K562 (cell line): ENCODE results near the gene IFI6. TPM values are rescaled to one million over a fixed set of nuclear protein-coding genes. Genes with fewer than 3 reads are reported as not detected.
A peak's percentile ranks its signal among the peaks of the same experiment; 100 is the strongest.

Source experiments
- ATAC-seq: fragments of 200-7000 bp; cut with Tn5 transposase; 3 replicates; pipeline ENCODE4 v1.9.1; 2020; ENCODE audit warnings: moderate library complexity
- BruUV-seq: library from RNA; stranded (reverse); fragments of 400-500 nt; replicated peaks from 2 replicates; lab custom pipeline; 2021; lab: Mats Ljungman, UMichigan
- CTCF ChIA-PET: fragments of 300-600 bp; formaldehyde crosslinking; extraction: SDS; loops from one replicate; lab custom pipeline; 2021; ENCODE audit warnings: low intra/inter-chr PET ratio; lab: Yijun Ruan, JAX
- POLR2A ChIA-PET: fragments of 300-600, 350-650 bp; sonication (Branson Sonifier 250); formaldehyde crosslinking; extraction: SDS; loops from one replicate; lab custom pipeline; 2021; ENCODE audit warnings: antibody characterized with exemption, inconsistent platforms; lab: Yijun Ruan, JAX
- DNase-seq, 4 experiments: peaks; one replicate each; pipeline versions ENCODE4 v3.0.0 to v3.0.0-alpha.2; 2011 to 2018; ENCODE audit warnings: low spot score in 3 of 4, mixed read lengths in 3 of 4; ENCODE audit errors: extremely low read depth in 1 of 4
- FAIRE-seq: peaks from 2 replicates; lab custom pipeline; 2011; peaks lifted over from hg19 to GRCh38; lab: Jason Lieb, UNC
- H2AFZ ChIP-seq: 2 replicates; pipeline ENCODE4 v1.6.0; 2011; ENCODE audit warnings: low read depth, low read length, control low read depth, inconsistent platforms
- H3K27ac ChIP-seq: fragments of 200-600 bp; 3 replicates; pipeline ENCODE4 v1.8.0; 2011; ENCODE audit warnings: low read depth, mild to moderate bottlenecking, control low read depth, inconsistent platforms, low read length, moderate library complexity, mixed read lengths; ENCODE audit errors: extremely low read depth
- H3K27me3 ChIP-seq, 2 experiments: fragments of 300-600 bp in 1 of 2; 2 replicates in 1 of 2; 3 replicates in 1 of 2; pipeline versions ENCODE4 v1.6.0 to v1.8.0; 2011; ENCODE audit warnings: inconsistent platforms in 2 of 2, low read length in 2 of 2, mild to moderate bottlenecking in 1 of 2, mixed read lengths in 1 of 2, moderate library complexity in 1 of 2; ENCODE audit not compliant: control insufficient read depth in 2 of 2, insufficient read depth in 2 of 2
- H3K36me3 ChIP-seq: fragments of 300-600 bp; 3 replicates; pipeline ENCODE4 v1.8.0; 2011; ENCODE audit warnings: mild to moderate bottlenecking, low read length, inconsistent platforms; ENCODE audit not compliant: control insufficient read depth, insufficient read depth
- H3K4me1 ChIP-seq, 2 experiments: fragments of 200-600 bp in 1 of 2; replicated peaks in 1 of 2; 2 replicates in 1 of 2; 3 replicates in 1 of 2; pipeline versions ENCODE4 v1.5.1 to v1.8.0; 2011; ENCODE audit warnings: inconsistent platforms in 2 of 2, low read length in 2 of 2, mild to moderate bottlenecking in 1 of 2, mixed read lengths in 1 of 2, moderate library complexity in 1 of 2; ENCODE audit not compliant: control insufficient read depth in 2 of 2, insufficient read depth in 2 of 2
- H3K4me2 ChIP-seq: 2 replicates; pipeline ENCODE4 v1.6.1; 2011; ENCODE audit warnings: low read length, control low read depth, inconsistent platforms, mixed read lengths; ENCODE audit not compliant: insufficient read depth
- H3K4me3 ChIP-seq: fragments of 200-600 bp; sonication (generic), shearing (Covaris generic); 2 replicates; pipeline ENCODE4 v1.5.1; 2016; ENCODE audit warnings: control low read depth, inconsistent platforms
- H3K79me2 ChIP-seq: fragments of 200-600 bp; 3 replicates; pipeline ENCODE4 v1.8.0; 2011; ENCODE audit warnings: low read length, inconsistent platforms; ENCODE audit not compliant: control insufficient read depth, insufficient read depth
- H3K9ac ChIP-seq, 2 experiments: 2 replicates each; pipeline versions ENCODE4 v1.6.0 to v1.6.1; 2011; ENCODE audit warnings: low read depth in 2 of 2, low read length in 2 of 2, control low read depth in 1 of 2, inconsistent platforms in 1 of 2, mild to moderate bottlenecking in 1 of 2, mixed read lengths in 1 of 2; ENCODE audit not compliant: insufficient read depth in 1 of 2
- H3K9me1 ChIP-seq: one replicate; pipeline ENCODE4 v1.6.0; 2011; ENCODE audit warnings: inconsistent platforms, mild to moderate bottlenecking, low read length, moderate library complexity; ENCODE audit not compliant: control insufficient read depth, insufficient read depth
- H3K9me3 ChIP-seq: replicated peaks from 2 replicates; pipeline ENCODE4 v1.5.1; 2011; ENCODE audit warnings: low read depth, low read length, inconsistent platforms; ENCODE audit not compliant: control insufficient read depth, insufficient read depth
- H4K20me1 ChIP-seq: replicated peaks from 2 replicates; pipeline ENCODE4 v1.6.1; 2011; ENCODE audit warnings: low read length, inconsistent platforms, mixed read lengths; ENCODE audit not compliant: control insufficient read depth, insufficient read depth
- MAFF ChIP-seq: IDR thresholded peaks from 2 replicates; pipeline ENCODE4 v1.6.1; 2012; ENCODE audit warnings: low read length, improper control_type of control experiment
- MAFG ChIP-seq: fragments of 450-650 bp; conservative IDR thresholded peaks from 2 replicates; pipeline ENCODE4 v1.6.1; 2016; ENCODE audit warnings: missing genetic modification characterization, missing compliant biosample characterization
- NFE2 ChIP-seq: IDR thresholded peaks from 2 replicates; pipeline ENCODE4 v1.6.1; 2014; ENCODE audit warnings: antibody characterized with exemption, low read depth
- NFXL1 ChIP-seq: fragments of 450-650 bp; formaldehyde crosslinking; IDR thresholded peaks from 2 replicates; pipeline ENCODE4 v1.4.0; 2021; ENCODE audit warnings: mild to moderate bottlenecking
- PTTG1 ChIP-seq: fragments of 450-650 bp; IDR thresholded peaks from 2 replicates; pipeline ENCODE4 v1.6.1; 2016; ENCODE audit warnings: low read depth, mild to moderate bottlenecking, missing genetic modification characterization, missing compliant biosample characterization
- RFX5 ChIP-seq: IDR thresholded peaks from 2 replicates; pipeline ENCODE4 v1.6.1; 2011; ENCODE audit warnings: low read depth, mild to moderate bottlenecking, improper control_type of control experiment, low read length
- SPI1 ChIP-seq: IDR thresholded peaks from 2 replicates; pipeline ENCODE4 v1.6.1; 2011; ENCODE audit warnings: low read depth, low read length, control low read depth, borderline replicate concordance
- ZKSCAN1 ChIP-seq: fragments of 150-350 bp; IDR thresholded peaks from 2 replicates; pipeline ENCODE4 v1.6.1; 2016; ENCODE audit warnings: low read depth, low read length
- ZMIZ1 ChIP-seq, 2 experiments: fragments of 150-350 bp in 1 of 2; IDR thresholded peaks; 2 replicates each; pipeline ENCODE4 v1.6.1; 2012 to 2016; ENCODE audit warnings: low read depth in 2 of 2, low read length in 2 of 2, mild to moderate bottlenecking in 1 of 2, moderate library complexity in 1 of 2
- ZNF146 ChIP-seq: IDR thresholded peaks from one replicate; pipeline ENCODE4 v1.6.1; 2018; ENCODE audit warnings: missing compliant biosample characterization; ENCODE audit not compliant: unreplicated experiment
- ZNF592 ChIP-seq: fragments of 450-650 bp; IDR thresholded peaks from 2 replicates; pipeline ENCODE4 v1.6.1; 2017; ENCODE audit warnings: antibody characterized with exemption, mild to moderate bottlenecking
- WGBS: fragments of 100-300 bp; shearing (Covaris generic); methylation state at CpG from one replicate; pipeline ENCODE4 v1.1.6; 2016; ENCODE audit warnings: low coverage, mixed read lengths; ENCODE audit not compliant: insufficient coverage; ENCODE audit errors: missing lambda C conversion rate; 5-methylcytosine and 5-hydroxymethylcytosine counted together
- in situ Hi-C: fragments of 300-500 bp; cut with MboI; formaldehyde crosslinking; loops from 4 replicates; pipeline ENCODE4 v1.15.0; 2018; ENCODE audit warnings: inconsistent platforms, mixed read lengths
- intact Hi-C: fragments of 100-400 bp; cut with micrococcal nuclease; formaldehyde crosslinking; loops from 2 replicates; pipeline ENCODE4 v1.14.2; 2022
- polyA plus RNA-seq, 8 experiments: library from polyadenylated mRNA; depleted of rRNA in 4 of 8; stranded (reverse) in 5 of 8; unstranded in 3 of 8; fragments of >200 nt; fragmentation: Nextera tagmentation in 2 of 8; fragmentation: Illumina TruSeq in 1 of 8; extraction: Ambion mirVana in 2 of 8; extraction: Trizol in 1 of 8; gene quantifications; 2 replicates each; pipeline versions ENCODE4 v1.2.1 to v1.2.3, GENCODE V29; 2011 to 2014; ENCODE audit warnings: inconsistent platforms in 1 of 8, missing spikeins in 1 of 8
- total RNA-seq, 7 experiments: library from RNA; depleted of rRNA in 6 of 7; stranded (reverse); fragments of >200 nt in 6 of 7; fragmentation: Illumina TruSeq in 2 of 7; extraction: Trizol in 2 of 7; gene quantifications; 2 replicates each; pipeline versions ENCODE4 v1.2.1 to v1.2.3, GENCODE V29; 2011 to 2021; ENCODE audit warnings: low replicate concordance in 1 of 7

IFI6 gene
- total and polyA plus RNA-seq, 9 of the 15 experiments (the other 6 are each of a cell fraction or from before 2014, with no cell fraction given): 0.17 to 4.5 (median 2.2) TPM

- TF ChIP-seq ZMIZ1 (IDR thresholded peaks at IDR 0.05; ENCODE audit: low read depth in 2 of 2, low read length in 2 of 2): no peak
- TF ChIP-seq, all 486 proteins: peak for 14
Observed at GRCh38 chr1:27655151-27655937, 16.6 kb downstream of the IFI6 start (continued).

GRCh38 chr1:27652111-27652864 is 19.7 kb downstream of the IFI6 start:
- ATAC-seq: no peak
- POLR2A ChIA-PET: interaction anchor here (0.7 to 1.2 kb wide), 2 partner anchors 24 to 88 kb away, joined by 3 to 4 read pairs; no protein-coding TSS in a partner anchor
- Histone ChIP-seq H3K9me3 (no peaks in the 10 kb centered on the region), H3K27me3 (no peaks in the 10 kb centered on the region), H3K27ac (no peak overlapping the region)
- TF ChIP-seq RFX5 (no peak), MAFG (tag) (0 out of 2 replicates have a peak, but pooled peaks have one; percentile 10), PTTG1 (tag) (no peak), ZNF146 (CRISPR knock-in tag) (peak; percentile 16), ZKSCAN1 (no peak), SPI1 (peak; percentile 42; the same call in 1 of the 2 replicates), NFE2 (peak; percentile 57; the same call in 1 of the 2 replicates), MAFF (peak; percentile 10; the same call in 1 of the 2 replicates), NFXL1 (CRISPR knock-in tag) (no peak), ZNF592 (no peak)
- TF ChIP-seq, all 486 proteins: peak for 5
- no peak overlapping the region for H3K4me2 ChIP-seq
- peaks cover 20 to 30% of the 10 kb centered on the region in 2 experiments for H3K4me1 ChIP-seq
- in situ Hi-C loops: no loop called here
- H4K20me1 ChIP-seq: no peaks in the 10 kb centered on the region
- intact Hi-C loops: no loop called here
- H3K4me3 ChIP-seq: no peak overlapping the region
- H2AFZ ChIP-seq: peak overlapping the region; percentile 12; the same call in 1 of the 2 replicates
- no peak for FAIRE-seq
- H3K9ac ChIP-seq: no peak overlapping the region
- H3K79me2 ChIP-seq: no peaks in the 10 kb centered on the region
- H3K36me3 ChIP-seq: no peaks in the 10 kb centered on the region
- no TSS peak for BruUV-seq
- CTCF ChIA-PET: no interaction called here
- no peaks in the 10 kb centered on the region for H3K9me1 ChIP-seq
- 83% methylated on average over 5 of the region's 5 CpGs for WGBS
- no peak for DNase-seq
